ENCODE results near the gene PTPRN2. TPM values are rescaled to one million over a fixed set of nuclear protein-coding genes. Genes with fewer than 3 reads are reported as not detected.

PTPRN2 gene
- total RNA-seq, 1 experiment from 2014 or later = 0.11 TPM

DNA sequence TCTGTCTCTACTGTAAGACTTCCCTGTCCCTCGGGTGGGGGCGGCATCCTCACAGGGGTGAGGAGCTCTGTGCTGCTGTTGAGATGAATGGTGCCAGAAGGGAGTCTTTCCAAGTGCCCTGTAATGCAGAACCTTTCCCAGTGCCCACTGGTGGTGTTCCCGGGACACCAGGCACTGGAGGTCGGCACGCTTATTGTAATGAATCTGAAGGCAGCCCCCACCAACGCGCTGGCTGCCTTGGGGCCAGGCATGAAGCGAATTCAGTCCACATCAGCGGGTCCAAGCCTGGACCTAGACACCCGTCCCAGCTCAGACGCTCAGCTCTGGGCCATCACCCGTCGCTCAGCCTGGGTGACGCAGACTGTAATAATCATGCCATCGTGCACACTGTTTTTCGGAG is 658.0 kb downstream of the PTPRN2 start:
- ChIA-PET CTCF (no interaction called here), POLR2A (ENCODE audit: low non-redundant PET) (no interaction called here)
- Histone ChIP-seq H3K36me3 (ENCODE audit: insufficient read depth, low read length, poor library complexity, severe bottlenecking) (no peaks in the 10 kb centered on the region), H3K4me3 (ENCODE audit: low read depth, low read length, poor library complexity, severe bottlenecking) (no peak overlapping the region), H3K9me3 (ENCODE audit: low read depth, low read length, poor library complexity, severe bottlenecking) (peaks cover 24% of the 10 kb centered on the region), H3K27ac (ENCODE audit: low read depth, low read length, poor library complexity, severe bottlenecking) (no peak overlapping the region), H3K27me3 (replicated peaks; ENCODE audit: insufficient read depth, low read depth, low read length, poor library complexity) (no peaks in the 10 kb centered on the region), H3K4me1 (ENCODE audit: insufficient read depth, low read length, poor library complexity, severe bottlenecking) (no peaks in the 10 kb centered on the region)
- DNase-seq (ENCODE audit: low spot score) = no peak
- no TSS peak for BruUV-seq (replicated peaks)
- intact Hi-C loops (cut with micrococcal nuclease; ENCODE audit: unreplicated experiment) = no loop called here
- no peak for TF ChIP-seq EZH2 (IDR thresholded peaks at IDR 0.05; ENCODE audit: borderline replicate concordance, low read depth, low read length, poor library complexity, severe bottlenecking)
- TF ChIP-seq, protein P1, sequence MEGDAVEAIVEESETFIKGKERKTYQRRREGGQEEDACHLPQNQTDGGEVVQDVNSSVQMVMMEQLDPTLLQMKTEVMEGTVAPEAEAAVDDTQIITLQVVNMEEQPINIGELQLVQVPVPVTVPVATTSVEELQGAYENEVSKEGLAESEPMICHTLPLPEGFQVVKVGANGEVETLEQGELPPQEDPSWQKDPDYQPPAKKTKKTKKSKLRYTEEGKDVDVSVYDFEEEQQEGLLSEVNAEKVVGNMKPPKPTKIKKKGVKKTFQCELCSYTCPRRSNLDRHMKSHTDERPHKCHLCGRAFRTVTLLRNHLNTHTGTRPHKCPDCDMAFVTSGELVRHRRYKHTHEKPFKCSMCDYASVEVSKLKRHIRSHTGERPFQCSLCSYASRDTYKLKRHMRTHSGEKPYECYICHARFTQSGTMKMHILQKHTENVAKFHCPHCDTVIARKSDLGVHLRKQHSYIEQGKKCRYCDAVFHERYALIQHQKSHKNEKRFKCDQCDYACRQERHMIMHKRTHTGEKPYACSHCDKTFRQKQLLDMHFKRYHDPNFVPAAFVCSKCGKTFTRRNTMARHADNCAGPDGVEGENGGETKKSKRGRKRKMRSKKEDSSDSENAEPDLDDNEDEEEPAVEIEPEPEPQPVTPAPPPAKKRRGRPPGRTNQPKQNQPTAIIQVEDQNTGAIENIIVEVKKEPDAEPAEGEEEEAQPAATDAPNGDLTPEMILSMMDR (conservative IDR thresholded peaks at IDR 0.05; ENCODE audit: low read depth, low read length) = no peak

DNA sequence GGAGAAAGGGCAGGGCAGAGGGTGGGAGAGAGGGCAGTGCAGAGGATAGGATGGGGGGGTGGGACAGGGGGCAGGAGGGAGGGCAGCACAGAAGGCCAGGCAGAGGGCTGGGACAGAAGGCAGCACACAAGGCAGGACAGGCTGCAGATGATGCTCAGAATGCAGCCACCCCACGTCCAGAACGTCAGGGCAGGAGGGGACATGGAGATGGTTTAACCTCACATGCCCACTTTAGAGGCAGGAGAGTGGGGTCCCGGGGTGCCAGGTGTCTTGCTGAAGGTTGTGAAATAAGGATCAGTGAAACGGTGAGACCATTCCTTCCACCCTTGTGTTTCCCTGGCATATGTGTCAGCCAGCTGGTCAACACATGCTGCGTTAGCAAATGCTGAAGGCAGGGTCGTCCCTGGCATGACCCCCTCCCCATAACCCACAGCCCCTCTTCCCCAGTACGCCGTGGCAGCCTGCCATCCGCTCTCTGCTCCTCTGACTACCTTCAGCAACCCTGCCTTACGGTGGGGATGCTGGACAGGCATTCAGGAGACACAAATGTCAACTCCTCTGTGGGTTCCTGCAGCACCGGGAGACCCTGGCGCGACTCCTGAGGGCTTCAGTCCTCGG is 658.7 kb downstream of the PTPRN2 start:
- Histone ChIP-seq H3K36me3 (ENCODE audit: insufficient read depth, low read length, poor library complexity, severe bottlenecking) (no peaks in the 10 kb centered on the region), H3K27ac (ENCODE audit: low read depth, low read length, poor library complexity, severe bottlenecking) (no peak overlapping the region), H3K27me3 (replicated peaks; ENCODE audit: insufficient read depth, low read depth, low read length, poor library complexity) (no peaks in the 10 kb centered on the region), H3K4me3 (ENCODE audit: low read depth, low read length, poor library complexity, severe bottlenecking) (no peak overlapping the region), H3K9me3 (ENCODE audit: low read depth, low read length, poor library complexity, severe bottlenecking) (peaks cover 20% of the 10 kb centered on the region), H3K4me1 (ENCODE audit: insufficient read depth, low read length, poor library complexity, severe bottlenecking) (no peaks in the 10 kb centered on the region)
- no peak for DNase-seq (ENCODE audit: low spot score)
- POLR2A ChIA-PET (ENCODE audit: low non-redundant PET) = no interaction called here
- TF ChIP-seq, protein P1 (conservative IDR thresholded peaks at IDR 0.05; ENCODE audit: low read depth, low read length) = no peak
- TF ChIP-seq EZH2 (IDR thresholded peaks at IDR 0.05; ENCODE audit: borderline replicate concordance, low read depth, low read length, poor library complexity, severe bottlenecking) = no peak
- BruUV-seq (replicated peaks) = no TSS peak
- CTCF ChIA-PET = no interaction called here
- intact Hi-C loops (cut with micrococcal nuclease; ENCODE audit: unreplicated experiment) = no loop called here

DNA sequence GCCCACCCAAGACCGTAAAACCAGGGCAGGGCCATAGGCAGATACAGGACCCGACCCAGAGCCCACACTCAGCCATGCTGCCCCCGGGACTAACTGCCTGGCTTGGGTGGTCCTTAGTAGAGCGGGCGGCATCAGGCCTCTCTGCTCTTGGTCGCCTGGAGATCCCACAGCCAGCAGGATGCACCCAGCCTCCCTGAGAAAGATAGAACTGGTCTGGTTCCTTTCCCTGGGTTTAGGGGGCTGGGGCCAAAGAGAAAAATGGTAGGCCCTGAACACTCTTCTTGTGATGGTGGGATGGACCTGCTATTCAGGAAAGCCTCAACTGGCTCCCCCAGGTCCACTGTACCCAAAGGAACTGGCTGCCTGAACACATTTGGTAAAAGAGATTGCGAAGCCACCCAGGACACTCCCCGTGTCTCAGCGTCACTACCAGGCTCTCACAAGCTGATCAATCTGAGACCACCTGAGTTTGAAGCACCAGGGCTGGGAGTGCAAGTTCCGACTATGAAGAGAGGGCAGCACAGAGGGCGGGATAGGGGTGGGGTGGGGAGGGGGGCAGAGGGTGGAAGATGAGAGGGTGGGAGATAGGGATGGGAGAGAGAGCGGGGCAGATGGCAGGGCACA is 659.3 kb downstream of the PTPRN2 start:
- no peaks in the 10 kb centered on the region for H3K4me1 ChIP-seq (ENCODE audit: insufficient read depth, low read length, poor library complexity, severe bottlenecking)
- ChIA-PET CTCF (no interaction called here), POLR2A (ENCODE audit: low non-redundant PET) (no interaction called here)
- H3K4me3 ChIP-seq (ENCODE audit: low read depth, low read length, poor library complexity, severe bottlenecking) = no peak overlapping the region
- H3K27ac ChIP-seq (ENCODE audit: low read depth, low read length, poor library complexity, severe bottlenecking) = no peak overlapping the region
- BruUV-seq (replicated peaks) = no TSS peak
- DNase-seq (ENCODE audit: low spot score) = no peak
- TF ChIP-seq EZH2 (IDR thresholded peaks at IDR 0.05; ENCODE audit: borderline replicate concordance, low read depth, low read length, poor library complexity, severe bottlenecking) = no peak
- TF ChIP-seq, protein P1 (conservative IDR thresholded peaks at IDR 0.05; ENCODE audit: low read depth, low read length) = no peak
- intact Hi-C loops (cut with micrococcal nuclease; ENCODE audit: unreplicated experiment) = no loop called here
- H3K36me3 ChIP-seq (ENCODE audit: insufficient read depth, low read length, poor library complexity, severe bottlenecking) = no peaks in the 10 kb centered on the region
- peaks cover 18% of the 10 kb centered on the region for H3K9me3 ChIP-seq (ENCODE audit: low read depth, low read length, poor library complexity, severe bottlenecking)
- H3K27me3 ChIP-seq (replicated peaks; ENCODE audit: insufficient read depth, low read depth, low read length, poor library complexity) = no peaks in the 10 kb centered on the region

All from A673 (cell line).